ENCODE results near the gene CAPN5.

DNA sequence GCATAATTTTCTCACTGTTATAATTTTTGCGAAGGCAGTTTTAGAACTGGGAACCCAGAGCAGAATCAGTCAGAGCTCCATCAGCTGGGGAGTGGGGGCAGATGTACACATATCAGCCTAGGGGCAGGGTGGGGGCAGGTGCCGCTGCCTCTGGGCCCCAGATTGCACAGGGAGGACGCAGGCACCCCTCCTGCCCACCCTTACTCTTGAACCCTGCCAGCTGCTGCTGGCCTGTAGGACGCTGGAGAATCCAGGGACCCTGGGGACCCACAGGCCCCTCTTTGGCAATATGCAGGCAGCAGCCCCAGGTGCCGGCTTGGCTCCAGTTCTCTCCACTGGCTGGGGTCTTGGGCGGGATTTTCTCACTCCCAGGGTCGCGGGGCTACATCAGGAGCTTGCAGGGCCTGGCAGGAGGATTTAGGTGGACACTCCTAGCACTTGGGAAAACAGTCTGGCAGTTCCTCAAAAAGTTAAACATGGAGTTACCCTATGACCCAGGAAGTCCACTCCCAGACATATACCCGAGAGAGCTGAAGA, 8.8 kb upstream of the CAPN5 start:
- TF ChIP-seq EZH2 (IDR thresholded peaks at IDR 0.05) = no peak
- TF ChIP-seq, protein P1, sequence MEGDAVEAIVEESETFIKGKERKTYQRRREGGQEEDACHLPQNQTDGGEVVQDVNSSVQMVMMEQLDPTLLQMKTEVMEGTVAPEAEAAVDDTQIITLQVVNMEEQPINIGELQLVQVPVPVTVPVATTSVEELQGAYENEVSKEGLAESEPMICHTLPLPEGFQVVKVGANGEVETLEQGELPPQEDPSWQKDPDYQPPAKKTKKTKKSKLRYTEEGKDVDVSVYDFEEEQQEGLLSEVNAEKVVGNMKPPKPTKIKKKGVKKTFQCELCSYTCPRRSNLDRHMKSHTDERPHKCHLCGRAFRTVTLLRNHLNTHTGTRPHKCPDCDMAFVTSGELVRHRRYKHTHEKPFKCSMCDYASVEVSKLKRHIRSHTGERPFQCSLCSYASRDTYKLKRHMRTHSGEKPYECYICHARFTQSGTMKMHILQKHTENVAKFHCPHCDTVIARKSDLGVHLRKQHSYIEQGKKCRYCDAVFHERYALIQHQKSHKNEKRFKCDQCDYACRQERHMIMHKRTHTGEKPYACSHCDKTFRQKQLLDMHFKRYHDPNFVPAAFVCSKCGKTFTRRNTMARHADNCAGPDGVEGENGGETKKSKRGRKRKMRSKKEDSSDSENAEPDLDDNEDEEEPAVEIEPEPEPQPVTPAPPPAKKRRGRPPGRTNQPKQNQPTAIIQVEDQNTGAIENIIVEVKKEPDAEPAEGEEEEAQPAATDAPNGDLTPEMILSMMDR (IDR thresholded peaks at IDR 0.05) = no peak

Data from neural progenitor cell (in vitro differentiated cells).